Fibroblast of skin of back (primary cell): ENCODE measurements around the gene DPF3.

Experiments
- DNase-seq: peaks from one replicate; pipeline ENCODE4 v3.0.0-alpha.2; 2013

DPF3 gene

DNA sequence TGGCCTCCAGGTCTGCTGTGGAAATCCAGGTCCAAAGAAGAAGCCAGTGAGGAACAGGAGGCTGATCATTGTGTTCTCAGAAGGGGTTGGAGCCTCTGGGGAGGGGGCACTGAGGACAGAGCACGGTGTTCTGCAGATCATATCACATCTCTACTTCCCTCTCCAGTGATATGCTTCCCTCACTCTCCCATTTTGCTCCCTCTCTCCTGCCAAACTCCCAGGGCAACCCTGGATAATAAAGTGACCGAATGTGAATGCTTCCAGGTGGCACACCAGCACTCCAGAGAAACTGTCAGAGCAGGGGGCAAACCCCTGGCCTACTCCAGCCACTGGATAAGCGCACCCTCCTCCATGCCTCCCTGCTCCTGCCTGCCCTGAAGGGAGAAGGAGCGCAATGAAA is 57.8 kb downstream of the DPF3 start:
- DNase-seq = no peak

DNA sequence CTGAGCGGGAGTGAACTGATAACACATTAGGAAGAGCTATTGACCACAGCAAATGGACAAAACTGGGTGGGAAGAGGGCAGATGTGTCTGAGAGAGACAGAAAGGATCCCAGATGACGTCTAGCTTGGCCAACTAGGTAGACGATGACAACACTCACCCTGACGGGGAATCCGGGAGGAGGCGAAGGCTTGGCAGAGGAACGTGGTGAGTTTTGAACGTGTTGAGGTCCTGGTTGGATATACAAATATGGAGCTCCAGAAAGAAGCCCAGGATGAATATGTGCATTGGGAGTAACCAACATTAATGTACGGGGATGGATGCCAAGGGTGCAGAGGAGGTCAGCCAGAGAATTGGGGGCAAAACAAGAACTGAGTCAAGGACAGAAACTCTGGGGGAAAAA is 60.7 kb downstream of the DPF3 start:
- no peak for DNase-seq

DNA sequence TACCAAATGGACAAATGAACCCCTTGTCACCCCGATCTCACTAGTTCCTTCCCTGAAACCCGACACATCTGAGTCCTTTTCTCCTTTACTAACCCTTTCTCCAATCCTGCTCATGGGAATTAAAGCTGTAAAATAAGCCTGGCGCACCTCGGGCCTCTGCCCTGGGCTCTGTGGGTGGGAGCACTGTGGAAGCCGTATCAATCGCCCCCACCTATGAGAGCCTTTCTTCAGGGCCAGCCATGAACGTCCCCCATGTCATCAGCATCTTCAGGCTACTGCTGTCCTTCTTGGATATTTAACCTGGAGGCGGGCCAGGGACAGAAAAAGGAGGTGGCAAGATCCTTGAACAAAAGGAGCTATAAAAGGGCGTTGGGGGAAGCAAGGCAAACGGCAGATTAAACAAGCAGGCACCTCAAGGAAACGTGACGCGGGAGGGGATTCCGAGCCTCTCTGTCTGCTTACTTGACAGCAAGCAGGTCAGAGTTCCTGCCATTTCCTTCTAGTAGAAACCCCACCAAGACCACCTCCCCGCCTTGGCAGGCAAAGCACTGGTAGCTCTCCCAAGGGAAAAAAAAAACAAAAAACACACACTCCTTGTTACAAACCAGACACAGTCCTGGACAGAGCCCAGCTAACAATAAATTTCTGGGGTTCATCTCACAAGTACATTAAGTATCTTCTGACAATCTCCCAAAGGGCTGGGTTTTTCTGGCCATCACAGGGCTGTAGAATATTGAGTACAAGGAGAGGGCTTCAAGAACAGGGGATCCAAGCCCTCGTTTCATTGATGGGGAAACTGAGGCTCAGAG is 62.9 kb downstream of the DPF3 start:
- DNase-seq = no peak

DNA sequence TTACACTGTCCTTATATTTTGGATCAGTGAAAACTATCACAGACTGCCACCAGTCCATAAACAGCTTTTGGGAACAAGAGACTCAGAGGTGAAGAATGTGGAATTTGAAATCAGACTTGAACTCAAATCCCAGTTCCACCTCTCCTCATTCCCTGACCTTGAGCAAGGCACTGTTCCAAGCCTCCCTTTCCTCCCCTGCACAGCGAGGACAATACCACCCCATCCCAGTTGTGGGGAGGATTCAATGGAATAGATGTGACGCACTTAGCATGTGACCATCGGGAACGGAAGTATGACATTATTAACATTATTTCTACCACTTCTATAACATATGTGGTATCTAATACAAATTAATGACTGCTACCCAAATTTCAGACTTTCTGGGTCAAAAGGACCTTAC is 63.5 kb downstream of the DPF3 start:
- no peak for DNase-seq

DNA sequence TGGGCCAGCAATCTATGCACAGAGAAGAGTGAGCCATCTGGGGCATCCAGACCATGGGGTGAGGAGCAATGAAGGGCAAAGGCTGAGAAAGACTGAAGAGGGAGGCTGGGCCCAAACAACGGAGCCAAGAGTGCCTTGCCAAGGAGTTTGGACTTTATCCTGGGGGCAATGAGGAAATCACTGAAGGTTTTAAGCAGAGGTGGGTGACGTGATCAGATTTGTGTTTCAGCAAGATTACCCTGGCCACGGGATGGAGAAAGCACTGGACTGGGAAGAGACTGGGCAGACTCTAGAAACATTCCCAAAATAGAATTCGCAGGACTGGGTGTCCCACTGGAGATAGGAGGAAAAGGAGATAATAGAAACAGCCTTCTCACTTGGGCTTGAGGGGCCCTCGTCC is 65.3 kb downstream of the DPF3 start:
- no peak for DNase-seq

- no peak for DNase-seq
These were observed 67.9 kb downstream of the DPF3 start for GRCh38 chr14:72826039-72826438.

DNA sequence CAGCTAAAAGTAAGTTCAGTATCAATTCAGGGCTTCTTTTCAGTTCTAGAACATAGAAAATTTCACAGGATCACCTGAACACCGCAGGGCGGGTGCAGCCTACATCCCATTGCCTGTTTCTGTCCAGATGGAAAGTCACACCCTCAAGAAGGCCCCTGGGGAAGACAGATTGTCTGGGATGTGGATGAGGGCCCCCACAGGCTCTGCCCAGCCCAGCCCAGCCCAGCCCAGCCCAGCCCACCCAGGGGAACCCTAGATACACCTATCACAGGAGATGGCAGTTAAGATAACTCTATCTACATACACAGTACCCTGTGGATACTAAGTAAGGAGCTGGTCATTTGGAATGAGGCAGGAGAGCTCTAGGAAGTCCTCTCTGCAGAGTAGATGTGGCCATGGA is 68.4 kb downstream of the DPF3 start:
- DNase-seq = no peak

- DNase-seq = peak; percentile 25
These were observed 69.8 kb downstream of the DPF3 start for GRCh38 chr14:72824051-72824450.

GRCh38 chr14:72822946-72823611 is 70.8 kb downstream of the DPF3 start:
- DNase-seq = no peak

- no peak for DNase-seq
These were observed 74.9 kb downstream of the DPF3 start for GRCh38 chr14:72818998-72819397.

- DNase-seq = no peak
These were observed 77.6 kb downstream of the DPF3 start for GRCh38 chr14:72816287-72816686.

DNA sequence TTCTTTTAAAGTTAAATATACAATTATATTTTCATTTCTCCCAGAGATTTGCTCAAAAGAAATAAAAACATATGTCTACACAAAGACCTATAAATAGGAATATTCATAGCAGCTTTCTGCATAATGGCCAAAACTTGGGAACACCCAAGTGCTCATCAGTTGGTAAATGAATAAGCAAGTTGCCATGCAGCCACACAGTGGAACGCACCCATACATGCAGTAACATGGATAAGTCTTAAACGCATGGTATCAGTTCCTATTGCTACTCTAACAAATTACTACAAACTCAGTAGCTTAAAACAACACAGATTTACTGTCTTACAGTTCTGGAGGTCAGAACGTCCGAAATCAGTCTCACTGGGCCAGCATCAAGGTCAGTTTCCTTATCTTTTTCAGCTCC is 78.5 kb downstream of the DPF3 start:
- no peak for DNase-seq

DNA sequence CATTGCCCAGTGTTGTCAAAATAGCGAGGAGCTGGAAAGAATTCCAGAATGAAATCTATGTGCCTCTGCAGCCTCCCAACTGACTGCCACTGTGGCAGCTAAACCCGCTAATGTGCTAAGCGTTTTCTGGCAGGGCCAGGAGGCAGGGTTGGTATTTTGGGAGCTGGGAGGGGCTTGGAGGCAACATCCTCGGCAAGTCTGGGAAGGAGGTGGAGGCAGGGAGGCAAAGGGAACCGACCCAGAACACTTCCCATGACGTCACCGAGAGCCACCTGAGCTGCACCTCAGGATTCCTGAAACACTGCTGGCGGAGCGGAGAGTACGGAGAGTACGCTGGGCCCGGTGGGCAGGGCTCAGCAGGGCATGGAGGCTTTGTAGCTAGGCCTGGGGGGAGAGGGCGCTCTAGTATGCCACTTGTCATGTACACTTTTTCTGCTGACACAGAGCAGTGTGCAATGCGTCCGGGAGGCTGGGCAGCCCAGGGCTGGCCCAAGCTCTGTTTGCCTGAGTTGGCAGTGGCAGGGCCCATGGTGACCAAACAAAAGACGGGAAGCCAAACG is 81.5 kb downstream of the DPF3 start:
- DNase-seq = no peak

DNA sequence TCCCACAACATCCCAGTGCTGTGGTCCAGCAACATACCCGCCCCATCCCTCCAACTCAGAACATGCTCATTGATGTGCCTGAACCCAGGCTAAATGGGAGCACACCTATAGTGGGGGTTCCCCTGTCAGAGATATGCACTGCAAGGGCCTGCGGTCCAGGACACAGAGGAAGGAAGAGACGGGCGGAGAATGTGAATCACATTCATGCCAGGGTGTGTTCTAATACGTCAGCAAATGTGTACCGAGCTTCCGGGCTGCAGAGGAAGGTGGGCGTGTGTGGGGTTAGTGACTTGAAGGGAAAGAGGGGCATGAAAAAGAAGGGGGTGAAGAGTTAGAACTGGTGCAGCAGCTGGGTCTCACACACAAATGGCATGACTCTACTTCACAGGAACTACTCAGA is 83.7 kb downstream of the DPF3 start:
- DNase-seq = no peak

DNA sequence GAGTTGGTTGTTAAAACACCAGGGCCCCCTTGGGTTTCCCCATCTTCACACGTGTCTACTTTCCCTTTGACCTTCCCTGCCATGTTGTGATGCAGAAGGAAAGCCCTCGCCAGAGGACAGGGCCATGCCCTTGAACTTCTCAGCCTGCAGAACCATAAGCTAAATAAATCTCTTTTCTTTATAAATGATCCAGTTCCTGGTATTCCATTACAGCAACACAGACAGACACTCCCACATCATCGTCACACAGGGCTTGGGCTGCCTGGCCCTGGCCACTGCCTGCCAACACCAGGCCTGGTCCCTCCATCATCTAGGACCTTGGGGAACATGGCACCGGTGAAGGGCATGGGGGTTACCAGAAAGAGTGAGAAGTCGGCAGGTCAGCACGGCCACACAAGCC is 84.8 kb downstream of the DPF3 start:
- DNase-seq = no peak

GRCh38 chr14:72808564-72808963 is 85.3 kb downstream of the DPF3 start:
- no peak for DNase-seq

DNA sequence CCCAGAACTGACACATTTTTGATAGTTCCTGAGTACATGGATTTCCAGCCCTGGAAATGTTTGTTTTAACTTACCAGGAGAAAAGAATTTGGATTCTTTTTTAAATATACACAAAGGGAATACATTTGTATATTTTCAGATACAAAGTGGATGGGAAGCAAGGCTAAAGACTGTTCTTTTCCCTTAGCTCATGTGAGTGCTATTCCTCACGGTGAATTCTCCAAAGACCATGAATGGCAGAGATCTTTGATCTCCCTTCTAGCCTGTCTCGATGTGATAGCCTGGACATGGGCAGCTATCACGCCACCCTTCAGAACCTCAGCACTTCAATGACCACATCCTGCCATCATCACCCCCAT is 91.3 kb downstream of the DPF3 start:
- DNase-seq = no peak

DNA sequence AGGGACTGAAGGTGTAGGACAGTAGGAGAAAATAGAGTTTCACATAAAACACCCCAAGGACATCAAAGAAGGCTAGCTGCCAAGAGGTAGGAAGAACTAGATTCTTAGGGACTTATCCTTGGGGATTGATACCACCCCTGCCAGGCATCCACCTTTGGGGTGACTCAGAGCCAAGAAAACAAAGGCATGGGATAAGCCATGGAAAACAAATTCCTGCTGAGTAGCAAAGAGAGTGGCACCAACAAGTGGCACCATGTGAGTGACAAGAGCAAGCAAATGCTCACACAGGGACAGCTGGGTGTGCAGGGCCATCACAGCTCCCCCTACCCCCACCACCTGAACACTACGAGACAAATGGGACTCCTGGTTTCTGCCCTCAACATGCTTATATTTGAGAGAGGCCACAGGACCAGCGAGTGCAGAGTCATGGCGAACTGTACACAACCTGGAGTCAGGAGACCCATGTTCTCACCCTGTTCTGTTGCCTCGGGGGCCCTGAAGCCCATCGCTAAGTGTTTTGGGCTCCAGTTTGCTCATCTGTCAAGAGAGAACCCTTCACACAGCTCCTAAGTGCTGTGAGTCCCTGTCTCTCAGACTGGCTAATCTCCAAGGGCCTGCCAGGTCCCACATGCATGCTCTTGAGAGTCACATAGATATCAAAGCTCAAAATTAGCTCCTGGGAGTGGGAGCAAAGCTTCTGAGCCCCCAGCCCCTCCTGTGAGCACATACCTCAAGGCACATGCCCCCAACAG is 91.9 kb downstream of the DPF3 start:
- DNase-seq = peak; percentile 18

DNA sequence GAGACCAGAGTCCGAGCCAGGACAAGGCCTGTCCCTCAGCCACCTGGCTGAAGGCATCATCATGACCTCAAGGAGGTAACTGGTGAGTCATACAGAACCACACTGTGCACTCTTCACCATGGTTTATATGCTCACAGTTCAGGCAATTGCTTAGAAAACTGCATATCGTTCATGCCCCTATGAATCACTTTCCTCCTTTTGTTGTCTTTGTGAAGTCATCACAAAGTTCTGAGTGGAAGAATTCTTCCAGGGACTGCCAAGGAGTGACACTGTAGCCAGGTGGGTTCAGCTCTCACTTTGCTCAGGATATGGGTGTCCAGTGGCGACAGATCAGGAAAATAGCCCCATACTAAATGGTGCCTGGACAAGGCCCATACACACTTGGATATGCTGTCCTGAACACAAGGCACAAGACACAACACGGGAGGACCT is 92.5 kb downstream of the DPF3 start:
- peak; percentile 90 for DNase-seq

DNA sequence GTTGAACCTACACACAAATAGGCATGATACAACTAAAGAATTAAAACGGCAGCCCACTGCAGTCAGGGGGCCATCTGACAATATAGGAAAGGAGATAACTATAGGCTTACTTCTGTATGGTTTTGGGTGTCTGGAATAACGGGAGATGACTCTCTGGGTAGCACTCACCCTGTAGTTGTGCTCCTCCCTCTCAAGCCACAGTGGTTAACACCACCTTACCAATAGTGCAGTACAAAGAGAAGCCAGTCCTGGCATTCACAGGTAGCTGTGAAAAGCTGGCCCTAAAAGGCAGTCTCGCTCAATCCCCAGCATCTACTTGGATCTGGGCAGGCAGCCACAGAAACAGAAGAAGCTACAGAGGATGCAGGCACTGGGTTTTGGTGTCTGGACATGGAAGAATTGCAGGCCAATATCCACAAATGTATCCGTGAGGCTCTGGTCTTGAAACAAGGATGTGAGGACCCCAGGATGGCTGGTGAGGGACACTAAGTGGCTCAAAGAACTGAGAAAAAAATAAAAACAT is 93.0 kb downstream of the DPF3 start:
- DNase-seq = no peak

DNA sequence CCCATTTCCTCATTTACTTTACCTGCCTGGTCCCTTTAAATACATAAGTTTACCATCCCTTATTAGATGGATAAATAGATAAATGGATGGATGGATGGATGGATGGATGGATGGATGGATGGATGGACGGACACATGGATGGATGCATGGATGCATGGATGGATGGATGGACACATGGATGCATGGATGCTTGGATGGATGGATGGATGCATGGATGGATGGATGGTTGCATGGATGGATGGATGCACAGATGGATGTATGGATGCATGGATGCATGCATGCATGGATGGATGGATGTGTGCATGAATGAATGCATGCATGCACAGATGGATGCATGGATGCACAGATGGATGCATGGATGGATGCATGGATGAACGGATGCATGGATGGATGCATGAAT is 93.6 kb downstream of the DPF3 start:
- no peak for DNase-seq

GRCh38 chr14:72796935-72797334 is 97.0 kb downstream of the DPF3 start:
- no peak for DNase-seq
